ENCODE measurements around the gene CHSY1.

CHSY1 gene

DNA sequence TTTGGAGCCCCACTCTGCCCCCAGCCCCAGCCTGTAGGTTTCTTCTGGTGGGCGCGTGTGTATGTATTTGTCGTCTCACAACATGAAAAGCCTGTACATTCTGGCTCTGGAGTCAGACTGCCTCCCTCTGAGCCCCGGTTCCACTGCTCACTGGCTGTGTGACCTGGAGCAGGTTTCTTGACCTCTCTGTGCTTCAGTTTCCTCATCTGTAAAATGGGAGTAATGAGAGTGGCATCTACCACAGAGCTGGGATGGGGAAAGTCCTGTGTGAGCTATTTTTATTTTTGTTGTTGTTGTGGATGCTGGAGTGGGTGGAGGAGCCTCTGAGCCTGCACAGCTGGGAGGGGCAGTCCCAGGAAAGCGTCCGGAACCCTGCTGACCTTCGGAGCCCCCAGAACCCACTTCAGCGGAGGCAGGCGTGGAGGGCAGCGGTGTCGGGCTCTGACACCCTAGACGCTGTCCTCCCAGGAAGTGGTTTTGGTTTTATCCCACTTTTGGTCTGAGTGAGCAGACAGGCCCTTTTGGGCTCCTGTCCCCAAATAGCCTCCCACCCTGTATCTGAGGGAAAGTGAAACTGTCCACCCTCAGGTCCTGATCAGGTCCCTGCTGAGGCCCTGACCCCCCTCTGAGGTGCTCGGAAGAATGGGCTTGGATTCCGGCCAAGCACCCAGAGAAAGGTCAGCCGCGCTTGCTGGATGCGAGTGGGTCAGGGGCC lies 103.5 kb downstream of the CHSY1 start:
- Histone ChIP-seq H3K4me1 (no peaks in the 10 kb centered on the region), H3K9me3 (ENCODE audit: control insufficient read depth, low read length) (no peaks in the 10 kb centered on the region), H3K4me2 (ENCODE audit: low read length) (no peak overlapping the region), H3K9ac (no peak overlapping the region), H3K36me3 (ENCODE audit: control insufficient read depth, insufficient read depth, low read length) (no peaks in the 10 kb centered on the region), H3K79me2 (no peaks in the 10 kb centered on the region), H2AFZ (no peak overlapping the region), H3K27me3 (ENCODE audit: control insufficient read depth, insufficient read depth, low read length) (no peaks in the 10 kb centered on the region), H3K27ac (no peak overlapping the region), H3K4me3 (ENCODE audit: low read depth, low read length) (no peak overlapping the region)
- TF ChIP-seq, protein P1, sequence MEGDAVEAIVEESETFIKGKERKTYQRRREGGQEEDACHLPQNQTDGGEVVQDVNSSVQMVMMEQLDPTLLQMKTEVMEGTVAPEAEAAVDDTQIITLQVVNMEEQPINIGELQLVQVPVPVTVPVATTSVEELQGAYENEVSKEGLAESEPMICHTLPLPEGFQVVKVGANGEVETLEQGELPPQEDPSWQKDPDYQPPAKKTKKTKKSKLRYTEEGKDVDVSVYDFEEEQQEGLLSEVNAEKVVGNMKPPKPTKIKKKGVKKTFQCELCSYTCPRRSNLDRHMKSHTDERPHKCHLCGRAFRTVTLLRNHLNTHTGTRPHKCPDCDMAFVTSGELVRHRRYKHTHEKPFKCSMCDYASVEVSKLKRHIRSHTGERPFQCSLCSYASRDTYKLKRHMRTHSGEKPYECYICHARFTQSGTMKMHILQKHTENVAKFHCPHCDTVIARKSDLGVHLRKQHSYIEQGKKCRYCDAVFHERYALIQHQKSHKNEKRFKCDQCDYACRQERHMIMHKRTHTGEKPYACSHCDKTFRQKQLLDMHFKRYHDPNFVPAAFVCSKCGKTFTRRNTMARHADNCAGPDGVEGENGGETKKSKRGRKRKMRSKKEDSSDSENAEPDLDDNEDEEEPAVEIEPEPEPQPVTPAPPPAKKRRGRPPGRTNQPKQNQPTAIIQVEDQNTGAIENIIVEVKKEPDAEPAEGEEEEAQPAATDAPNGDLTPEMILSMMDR (IDR thresholded peaks at IDR 0.05): no peak

DNA sequence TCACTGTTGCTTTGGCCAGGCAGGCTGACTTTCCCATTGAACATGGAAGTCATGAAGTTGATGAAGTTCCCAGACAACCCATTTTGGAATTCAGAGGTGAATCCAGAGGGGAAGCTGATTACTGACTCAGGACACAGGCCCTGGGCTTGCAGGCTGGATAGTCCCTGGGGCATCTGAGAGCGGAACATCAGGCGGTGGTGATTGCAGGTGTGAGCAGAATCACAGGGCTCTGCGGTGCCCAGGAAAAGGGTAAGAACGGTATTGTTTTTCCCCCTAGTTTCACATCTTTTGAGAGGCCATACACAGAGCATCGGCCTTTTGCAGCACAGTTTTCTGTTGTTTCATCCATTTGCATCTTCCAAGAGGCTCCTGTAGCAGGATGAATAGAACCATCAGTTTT lies 104.7 kb downstream of the CHSY1 start:
- Histone ChIP-seq H3K4me3 (ENCODE audit: low read depth, low read length) (no peak overlapping the region), H3K27me3 (ENCODE audit: control insufficient read depth, insufficient read depth, low read length) (no peaks in the 10 kb centered on the region), H3K4me1 (no peaks in the 10 kb centered on the region), H3K4me2 (ENCODE audit: low read length) (no peak overlapping the region), H3K9me3 (ENCODE audit: control insufficient read depth, low read length) (no peaks in the 10 kb centered on the region), H3K36me3 (ENCODE audit: control insufficient read depth, insufficient read depth, low read length) (no peaks in the 10 kb centered on the region), H3K9ac (no peak overlapping the region), H3K79me2 (no peaks in the 10 kb centered on the region), H2AFZ (no peak overlapping the region), H3K27ac (no peak overlapping the region)
- TF ChIP-seq, protein P1 (IDR thresholded peaks at IDR 0.05): no peak

DNA sequence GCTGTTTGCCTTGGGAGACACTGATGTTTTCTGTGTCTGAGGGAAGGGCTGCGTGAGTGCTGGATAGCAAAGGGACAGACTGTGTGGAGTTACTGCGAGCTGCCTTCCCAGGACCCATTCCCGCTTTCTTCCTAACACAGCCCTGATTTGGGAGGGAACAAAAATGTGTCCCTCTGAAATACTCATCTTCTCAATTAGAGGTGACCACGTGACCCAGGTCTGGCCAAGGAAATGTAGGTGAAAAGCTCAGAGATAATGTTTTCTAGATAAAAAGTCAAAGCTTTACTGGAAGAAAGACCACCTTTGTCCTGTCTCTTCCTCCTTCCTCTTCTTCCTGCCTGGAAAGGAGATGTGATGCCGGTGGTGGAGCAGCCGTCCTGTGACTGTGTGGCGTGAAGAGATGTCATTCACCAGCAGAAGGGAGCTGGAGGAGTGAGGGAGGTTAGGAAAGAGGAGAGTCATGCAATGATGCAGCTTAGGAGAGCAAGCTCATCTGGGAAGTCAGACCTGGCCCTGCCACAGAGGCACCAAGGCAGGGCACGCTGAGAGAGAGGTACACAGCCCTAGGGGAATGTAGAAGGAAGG lies 105.6 kb downstream of the CHSY1 start:
- H3K4me1 ChIP-seq: no peaks in the 10 kb centered on the region
- H2AFZ ChIP-seq: no peak overlapping the region
- H3K9ac ChIP-seq: no peak overlapping the region
- H3K9me3 ChIP-seq (ENCODE audit: control insufficient read depth, low read length): no peaks in the 10 kb centered on the region
- H3K4me3 ChIP-seq (ENCODE audit: low read depth, low read length): no peak overlapping the region
- H3K27ac ChIP-seq: no peak overlapping the region
- H3K4me2 ChIP-seq (ENCODE audit: low read length): no peak overlapping the region
- TF ChIP-seq, protein P1 (IDR thresholded peaks at IDR 0.05): no peak
- H3K79me2 ChIP-seq: no peaks in the 10 kb centered on the region
- no peaks in the 10 kb centered on the region for H3K27me3 ChIP-seq (ENCODE audit: control insufficient read depth, insufficient read depth, low read length)
- H3K36me3 ChIP-seq (ENCODE audit: control insufficient read depth, insufficient read depth, low read length): no peaks in the 10 kb centered on the region

DNA sequence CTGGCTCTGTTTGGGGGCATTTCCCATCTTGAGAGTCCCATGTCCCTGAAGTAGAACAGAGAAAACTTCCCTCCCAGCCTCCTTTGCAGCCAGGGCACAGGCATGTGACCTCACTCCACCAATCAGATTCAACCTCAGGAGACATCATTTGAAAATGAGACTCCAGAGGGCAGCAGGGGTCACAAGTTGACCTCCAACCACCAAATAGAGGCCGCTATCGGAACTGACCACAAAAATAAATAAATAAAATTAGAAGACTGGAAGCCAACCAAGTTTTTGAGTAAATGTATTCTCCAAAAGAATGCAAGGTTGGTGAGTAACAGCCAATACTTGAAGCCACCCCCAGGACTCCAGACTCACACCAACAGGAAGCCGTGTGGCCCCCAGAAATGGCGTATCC lies 106.5 kb downstream of the CHSY1 start:
- TF ChIP-seq, protein P1 (IDR thresholded peaks at IDR 0.05): no peak
- H3K27ac ChIP-seq: no peak overlapping the region
- H3K4me3 ChIP-seq (ENCODE audit: low read depth, low read length): no peak overlapping the region
- H3K9me3 ChIP-seq (ENCODE audit: control insufficient read depth, low read length): no peaks in the 10 kb centered on the region
- no peak overlapping the region for H2AFZ ChIP-seq
- no peaks in the 10 kb centered on the region for H3K36me3 ChIP-seq (ENCODE audit: control insufficient read depth, insufficient read depth, low read length)
- H3K27me3 ChIP-seq (ENCODE audit: control insufficient read depth, insufficient read depth, low read length): no peaks in the 10 kb centered on the region
- H3K79me2 ChIP-seq: no peaks in the 10 kb centered on the region
- H3K9ac ChIP-seq: no peak overlapping the region
- no peaks in the 10 kb centered on the region for H3K4me1 ChIP-seq
- no peak overlapping the region for H3K4me2 ChIP-seq (ENCODE audit: low read length)

DNA sequence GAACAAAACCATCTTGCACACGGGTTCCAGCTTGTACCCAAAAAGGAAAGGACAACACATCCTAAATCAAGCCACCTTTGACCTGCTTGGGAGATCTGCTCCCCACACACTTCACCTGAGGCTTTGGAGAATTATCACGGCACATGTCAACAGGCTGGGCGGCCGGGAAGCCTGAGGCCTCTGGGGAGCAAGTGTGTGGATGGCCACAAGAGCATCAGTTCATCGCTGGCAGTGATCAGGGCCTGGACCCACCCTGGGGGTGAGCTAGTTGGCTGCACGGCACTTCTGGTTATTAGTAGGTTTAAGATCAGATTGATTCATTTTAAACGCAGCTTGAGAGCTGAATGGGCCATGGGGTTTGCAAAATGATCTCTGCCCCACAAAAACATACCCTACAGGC lies 108.5 kb downstream of the CHSY1 start:
- no peaks in the 10 kb centered on the region for H3K4me1 ChIP-seq
- no peaks in the 10 kb centered on the region for H3K79me2 ChIP-seq
- TF ChIP-seq, protein P1 (IDR thresholded peaks at IDR 0.05): no peak
- H3K9ac ChIP-seq: no peak overlapping the region
- H3K9me3 ChIP-seq (ENCODE audit: control insufficient read depth, low read length): no peaks in the 10 kb centered on the region
- H3K27ac ChIP-seq: no peak overlapping the region
- no peak overlapping the region for H2AFZ ChIP-seq
- no peaks in the 10 kb centered on the region for H3K36me3 ChIP-seq (ENCODE audit: control insufficient read depth, insufficient read depth, low read length)
- H3K4me2 ChIP-seq (ENCODE audit: low read length): no peak overlapping the region
- no peaks in the 10 kb centered on the region for H3K27me3 ChIP-seq (ENCODE audit: control insufficient read depth, insufficient read depth, low read length)
- H3K4me3 ChIP-seq (ENCODE audit: low read depth, low read length): no peak overlapping the region
